ENCODE measurements around the gene COL23A1.
A peak's percentile ranks its signal among the peaks of the same experiment; 100 is the strongest.

Gene COL23A1

DNA sequence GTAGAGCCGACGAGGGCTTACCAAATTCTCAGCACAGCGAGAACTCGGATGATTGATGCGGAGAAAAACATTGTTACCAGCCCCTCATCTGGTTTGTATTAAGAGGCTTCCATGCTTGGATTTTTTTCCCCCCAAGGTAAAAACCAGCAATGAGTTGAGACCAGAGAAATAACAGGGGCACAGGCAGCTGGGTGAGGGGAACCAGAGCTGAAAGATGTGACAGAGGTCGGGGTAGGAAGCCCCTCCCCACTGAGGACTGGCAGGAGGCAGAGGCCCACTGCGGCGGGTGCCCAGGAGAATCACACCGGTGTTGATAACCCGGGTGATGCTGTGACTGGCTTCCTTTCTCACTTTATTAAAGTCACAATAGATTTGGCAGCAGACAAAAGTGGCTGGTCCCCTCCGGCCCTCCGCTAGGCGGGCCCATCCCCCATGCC lies 241.1 kb downstream of the COL23A1 start:
- H2AFZ ChIP-seq (ENCODE audit: low read length): no peak overlapping the region
- no peaks in the 10 kb centered on the region for H3K27me3 ChIP-seq (ENCODE audit: control insufficient read depth in 3 of 3, insufficient read depth in 3 of 3, low read depth in 1 of 3, low read length in 3 of 3)
- H3K4me1 ChIP-seq (ENCODE audit: control insufficient read depth in 2 of 2, insufficient read depth in 1 of 2, low read depth in 1 of 2, low read length in 2 of 2): peaks cover 6 to 30% of the 10 kb centered on the region in 2 donors
- no peak overlapping the region for H2BK120ac ChIP-seq (ENCODE audit: low read depth, low read length)
- H4K8ac ChIP-seq (ENCODE audit: low read depth, low read length): no peak overlapping the region
- no peak overlapping the region for H3K4me3 ChIP-seq (ENCODE audit: low read length in 2 of 2)
- WGBS, 2 donors (ENCODE audit: extremely low coverage in 2 of 2, insufficient read length in 2 of 2, insufficient replicate concordance in 1 of 2): no CpG with 5 or more reads among the region's 13 CpGs
- no peak overlapping the region for H3K27ac ChIP-seq (replicated peaks; ENCODE audit: low read length)
- H3K18ac ChIP-seq (ENCODE audit: low read length): no peak overlapping the region
- H3K4me2 ChIP-seq (ENCODE audit: insufficient read depth, low read length, poor library complexity, severe bottlenecking): no peak overlapping the region
- H2BK5ac ChIP-seq (ENCODE audit: low read length): no peak overlapping the region
- H3K9ac ChIP-seq (ENCODE audit: low read depth, low read length, poor library complexity): no peak overlapping the region
- no peak overlapping the region for H2BK12ac ChIP-seq (ENCODE audit: low read length)
- H3K23ac ChIP-seq (ENCODE audit: low read depth, low read length, poor library complexity): no peak overlapping the region
- H3K14ac ChIP-seq (ENCODE audit: low read length): no peak overlapping the region
- H3K79me1 ChIP-seq (ENCODE audit: low read depth, low read length): no peaks in the 10 kb centered on the region
- no peaks in the 10 kb centered on the region for H3K36me3 ChIP-seq (replicated peaks in 1 of 2; ENCODE audit: control insufficient read depth in 2 of 2, insufficient read depth in 2 of 2, low read length in 2 of 2)
- H4K91ac ChIP-seq (ENCODE audit: low read depth, low read length, poor library complexity): no peak overlapping the region
- H3K4ac ChIP-seq (ENCODE audit: low read length): no peak overlapping the region
- no peak for DNase-seq (ENCODE audit: low spot score)
- no peak overlapping the region for H2AK5ac ChIP-seq (ENCODE audit: low read depth, low read length)
- peaks cover 0 to 2% of the 10 kb centered on the region in 2 donors for H3K9me3 ChIP-seq (replicated peaks in 1 of 2; ENCODE audit: control insufficient read depth in 2 of 2, insufficient read depth in 1 of 2, low read depth in 1 of 2, low read length in 2 of 2)
- H2BK15ac ChIP-seq (ENCODE audit: low read length): no peak overlapping the region

DNA sequence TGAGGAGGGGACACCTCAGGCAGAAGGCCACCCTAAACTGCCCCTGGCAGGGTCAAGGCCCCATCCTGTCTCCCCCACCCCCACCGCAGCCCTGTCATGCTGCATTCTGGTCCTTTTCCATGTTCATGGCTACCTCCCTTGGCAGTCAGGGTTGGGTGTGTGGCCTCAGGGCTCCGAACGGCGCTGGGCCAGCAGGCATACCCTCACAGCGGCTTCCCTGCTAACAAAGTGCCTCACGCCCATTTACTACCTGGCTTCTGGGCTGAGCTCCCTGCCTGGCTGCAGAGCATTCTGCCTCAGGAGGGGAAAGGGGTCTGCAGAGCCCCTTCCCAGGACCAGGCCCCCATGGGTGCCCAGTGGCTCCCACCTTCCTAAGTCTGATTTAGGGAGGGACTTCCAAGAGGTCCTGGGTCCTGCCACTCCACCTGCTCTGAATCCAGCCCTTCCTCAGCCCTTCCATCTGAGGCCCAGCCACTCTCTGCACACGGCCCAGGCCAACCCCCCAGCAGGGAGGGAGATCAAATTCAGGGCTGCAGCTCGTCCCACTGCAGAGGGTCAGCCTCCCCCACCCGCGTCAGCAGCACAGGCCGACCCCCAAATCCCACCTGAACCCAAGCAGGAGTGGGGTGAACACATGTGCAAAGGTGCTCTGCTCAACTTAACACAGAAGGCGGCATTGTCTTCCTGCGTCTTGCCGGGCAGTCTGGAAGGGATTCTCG lies 241.7 kb downstream of the COL23A1 start:
- Histone ChIP-seq H3K4ac (ENCODE audit: low read length) (no peak overlapping the region), H3K79me1 (ENCODE audit: low read depth, low read length) (no peaks in the 10 kb centered on the region), H2BK15ac (ENCODE audit: low read length) (no peak overlapping the region), H2BK5ac (ENCODE audit: low read length) (no peak overlapping the region), H3K4me2 (ENCODE audit: insufficient read depth, low read length, poor library complexity, severe bottlenecking) (no peak overlapping the region), H4K91ac (ENCODE audit: low read depth, low read length, poor library complexity) (no peak overlapping the region), H2AK5ac (ENCODE audit: low read depth, low read length) (peak overlapping the region; percentile 80), H2AFZ (ENCODE audit: low read length) (no peak overlapping the region), H3K36me3 (replicated peaks in 1 of 2; ENCODE audit: control insufficient read depth in 2 of 2, insufficient read depth in 2 of 2, low read length in 2 of 2) (no peaks in the 10 kb centered on the region), H4K8ac (ENCODE audit: low read depth, low read length) (no peak overlapping the region), H3K14ac (ENCODE audit: low read length) (peak overlapping the region; percentile 86), H3K4me1 (ENCODE audit: control insufficient read depth in 2 of 2, insufficient read depth in 1 of 2, low read depth in 1 of 2, low read length in 2 of 2) (peaks cover 6 to 30% of the 10 kb centered on the region in 2 donors), H3K23ac (ENCODE audit: low read depth, low read length, poor library complexity) (peak overlapping the region; percentile 10), H3K27ac (replicated peaks; ENCODE audit: low read length) (no peak overlapping the region), H3K9me3 (replicated peaks in 1 of 2; ENCODE audit: control insufficient read depth in 2 of 2, insufficient read depth in 1 of 2, low read depth in 1 of 2, low read length in 2 of 2) (peaks cover 0 to 4% of the 10 kb centered on the region in 2 donors), H3K27me3 (ENCODE audit: control insufficient read depth in 3 of 3, insufficient read depth in 3 of 3, low read depth in 1 of 3, low read length in 3 of 3) (no peaks in the 10 kb centered on the region), H3K18ac (ENCODE audit: low read length) (peak overlapping the region; percentile 84), H2BK12ac (ENCODE audit: low read length) (no peak overlapping the region), H3K4me3 (ENCODE audit: low read length in 2 of 2) (no peak overlapping the region), H2BK120ac (ENCODE audit: low read depth, low read length) (no peak overlapping the region), H3K9ac (ENCODE audit: low read depth, low read length, poor library complexity) (no peak overlapping the region)
- WGBS, 2 donors (ENCODE audit: extremely low coverage in 2 of 2, insufficient read length in 2 of 2, insufficient replicate concordance in 1 of 2): no CpG with 5 or more reads among the region's 15 CpGs
- no peak for DNase-seq (ENCODE audit: low spot score)

DNA sequence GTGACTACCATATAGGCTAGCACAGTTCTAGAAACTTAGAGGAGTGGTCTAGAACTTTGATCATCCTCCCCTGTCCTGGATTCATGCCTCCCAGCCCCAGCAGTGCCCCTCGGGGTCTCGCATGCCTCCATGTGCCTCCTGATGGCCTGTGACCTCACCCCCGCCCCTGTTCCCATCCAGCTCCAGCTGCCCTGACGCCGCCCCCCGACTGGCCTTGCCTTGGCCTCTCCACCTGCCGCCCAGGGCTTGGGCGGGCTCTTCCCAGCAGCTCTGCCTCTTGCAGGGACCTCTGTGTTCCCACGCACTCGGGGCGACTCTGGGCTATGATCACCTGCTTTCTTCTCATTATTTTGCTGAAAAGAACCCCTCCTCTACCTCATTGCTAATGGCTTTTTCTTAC lies 242.2 kb downstream of the COL23A1 start:
- H3K36me3 ChIP-seq (replicated peaks in 1 of 2; ENCODE audit: control insufficient read depth in 2 of 2, insufficient read depth in 2 of 2, low read length in 2 of 2): no peaks in the 10 kb centered on the region
- no peaks in the 10 kb centered on the region for H3K27me3 ChIP-seq (ENCODE audit: control insufficient read depth in 3 of 3, insufficient read depth in 3 of 3, low read depth in 1 of 3, low read length in 3 of 3)
- H3K79me1 ChIP-seq (ENCODE audit: low read depth, low read length): no peaks in the 10 kb centered on the region
- no peak overlapping the region for H2BK15ac ChIP-seq (ENCODE audit: low read length)
- H3K9me3 ChIP-seq (replicated peaks in 1 of 2; ENCODE audit: control insufficient read depth in 2 of 2, insufficient read depth in 1 of 2, low read depth in 1 of 2, low read length in 2 of 2): peaks cover 0 to 4% of the 10 kb centered on the region in 2 donors
- no peak overlapping the region for H3K9ac ChIP-seq (ENCODE audit: low read depth, low read length, poor library complexity)
- no peak overlapping the region for H3K4ac ChIP-seq (ENCODE audit: low read length)
- no peak overlapping the region for H2BK5ac ChIP-seq (ENCODE audit: low read length)
- no peak overlapping the region for H3K4me3 ChIP-seq (ENCODE audit: low read length in 2 of 2)
- H4K91ac ChIP-seq (ENCODE audit: low read depth, low read length, poor library complexity): no peak overlapping the region
- H3K23ac ChIP-seq (ENCODE audit: low read depth, low read length, poor library complexity): peak overlapping the region; percentile 10
- H4K8ac ChIP-seq (ENCODE audit: low read depth, low read length): no peak overlapping the region
- no peak overlapping the region for H2BK120ac ChIP-seq (ENCODE audit: low read depth, low read length)
- H3K4me2 ChIP-seq (ENCODE audit: insufficient read depth, low read length, poor library complexity, severe bottlenecking): no peak overlapping the region
- H3K4me1 ChIP-seq (ENCODE audit: control insufficient read depth in 2 of 2, insufficient read depth in 1 of 2, low read depth in 1 of 2, low read length in 2 of 2): peaks cover 6 to 30% of the 10 kb centered on the region in 2 donors
- DNase-seq (ENCODE audit: low spot score): no peak
- no peak overlapping the region for H2AK5ac ChIP-seq (ENCODE audit: low read depth, low read length)
- H3K14ac ChIP-seq (ENCODE audit: low read length): no peak overlapping the region
- H3K27ac ChIP-seq (replicated peaks; ENCODE audit: low read length): no peak overlapping the region
- H3K18ac ChIP-seq (ENCODE audit: low read length): peak overlapping the region; percentile 2
- H2AFZ ChIP-seq (ENCODE audit: low read length): no peak overlapping the region
- no peak overlapping the region for H2BK12ac ChIP-seq (ENCODE audit: low read length)
- no CpG with 5 or more reads among the region's 11 CpGs for WGBS, 2 donors (ENCODE audit: extremely low coverage in 2 of 2, insufficient read length in 2 of 2, insufficient replicate concordance in 1 of 2)

DNA sequence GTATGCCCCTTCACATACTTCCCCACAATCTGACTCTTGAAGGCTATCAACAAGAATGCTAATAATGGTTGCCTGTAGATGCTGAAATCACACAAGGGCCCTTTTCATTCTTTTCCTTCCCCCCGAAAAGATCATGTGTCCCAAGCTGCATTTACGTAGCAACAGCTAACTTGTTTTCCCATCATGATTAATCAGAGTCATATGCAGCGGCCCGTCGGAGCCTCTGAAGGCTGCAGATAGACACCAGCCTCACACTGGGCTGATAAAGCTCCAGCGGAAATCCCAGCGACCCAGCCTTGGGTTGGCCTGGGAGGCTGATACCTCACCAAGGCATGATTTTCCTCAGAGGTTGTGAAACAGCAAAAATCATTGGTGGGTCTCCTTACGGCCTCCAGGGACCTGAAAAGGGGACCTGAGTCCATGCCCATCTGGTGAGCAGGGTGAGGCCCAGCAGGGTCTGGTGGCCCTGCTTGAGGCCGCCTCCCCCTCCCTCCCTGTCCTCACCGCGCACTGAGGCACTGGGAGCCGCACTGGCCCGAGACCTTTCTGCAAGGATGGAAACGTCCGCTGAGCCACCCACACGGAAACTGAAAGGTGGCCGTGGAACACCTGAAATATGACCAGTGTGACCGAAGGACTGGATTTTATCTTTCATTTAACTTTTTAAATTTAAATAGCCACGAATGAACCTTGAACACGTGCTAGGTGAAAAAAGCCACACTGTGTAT lies 243.4 kb downstream of the COL23A1 start:
- no peak overlapping the region for H4K8ac ChIP-seq (ENCODE audit: low read depth, low read length)
- no peak overlapping the region for H2BK120ac ChIP-seq (ENCODE audit: low read depth, low read length)
- peak overlapping the region; percentile 43 for H2BK15ac ChIP-seq (ENCODE audit: low read length)
- no peak overlapping the region for H2BK12ac ChIP-seq (ENCODE audit: low read length)
- DNase-seq (ENCODE audit: low spot score): no peak
- H2AFZ ChIP-seq (ENCODE audit: low read length): no peak overlapping the region
- H3K27me3 ChIP-seq (ENCODE audit: control insufficient read depth in 3 of 3, insufficient read depth in 3 of 3, low read depth in 1 of 3, low read length in 3 of 3): no peaks in the 10 kb centered on the region
- H2AK5ac ChIP-seq (ENCODE audit: low read depth, low read length): peak overlapping the region; percentile 47
- H2BK5ac ChIP-seq (ENCODE audit: low read length): no peak overlapping the region
- H4K91ac ChIP-seq (ENCODE audit: low read depth, low read length, poor library complexity): no peak overlapping the region
- H3K4me1 ChIP-seq (ENCODE audit: control insufficient read depth in 2 of 2, insufficient read depth in 1 of 2, low read depth in 1 of 2, low read length in 2 of 2): peaks cover 6 to 18% of the 10 kb centered on the region in 2 donors
- H3K79me1 ChIP-seq (ENCODE audit: low read depth, low read length): no peaks in the 10 kb centered on the region
- H3K4ac ChIP-seq (ENCODE audit: low read length): no peak overlapping the region
- H3K9ac ChIP-seq (ENCODE audit: low read depth, low read length, poor library complexity): no peak overlapping the region
- no peak overlapping the region for H3K4me3 ChIP-seq (ENCODE audit: low read length in 2 of 2)
- no peak overlapping the region for H3K23ac ChIP-seq (ENCODE audit: low read depth, low read length, poor library complexity)
- no CpG with 5 or more reads among the region's 20 CpGs for WGBS, 2 donors (ENCODE audit: extremely low coverage in 2 of 2, insufficient read length in 2 of 2, insufficient replicate concordance in 1 of 2)
- no peak overlapping the region for H3K14ac ChIP-seq (ENCODE audit: low read length)
- H3K36me3 ChIP-seq (replicated peaks in 1 of 2; ENCODE audit: control insufficient read depth in 2 of 2, insufficient read depth in 2 of 2, low read length in 2 of 2): no peaks in the 10 kb centered on the region
- H3K27ac ChIP-seq (replicated peaks; ENCODE audit: low read length): no peak overlapping the region
- peaks cover 0 to 4% of the 10 kb centered on the region in 2 donors for H3K9me3 ChIP-seq (replicated peaks in 1 of 2; ENCODE audit: control insufficient read depth in 2 of 2, insufficient read depth in 1 of 2, low read depth in 1 of 2, low read length in 2 of 2)
- H3K18ac ChIP-seq (ENCODE audit: low read length): peak overlapping the region; percentile 4
- no peak overlapping the region for H3K4me2 ChIP-seq (ENCODE audit: insufficient read depth, low read length, poor library complexity, severe bottlenecking)

All from neuronal stem cell (in vitro differentiated cells).